AG04450 (cell line): ENCODE data around the gene RAB36. TPM values are rescaled to one million over a fixed set of nuclear protein-coding genes. Genes with fewer than 3 reads are reported as not detected.

Experiments used
- CTCF ChIA-PET: fragments of 300-600, 350-600 bp; formaldehyde crosslinking; extraction: SDS; loops from one replicate; lab custom pipeline; 2022; ENCODE audit warnings: antibody characterized with exemption, inconsistent platforms; lab: Charles Lee
- POLR2A ChIA-PET: fragments of 350-600 bp; formaldehyde crosslinking; extraction: SDS; loops from one replicate; lab custom pipeline; 2021; ENCODE audit warnings: antibody characterized with exemption, inconsistent platforms; lab: Yijun Ruan, JAX
- DNase-seq: peaks from one replicate; pipeline ENCODE4 v3.0.0-alpha.2; 2011; ENCODE audit warnings: low read depth, low spot score
- H3K27ac ChIP-seq: one replicate; pipeline ENCODE4 v1.5.1; 2012; ENCODE audit warnings: low read depth, low read length, control low read depth
- H3K27me3 ChIP-seq: one replicate; pipeline ENCODE4 v1.6.0; 2012; ENCODE audit warnings: low read length; ENCODE audit not compliant: control insufficient read depth, insufficient read depth
- H3K4me3 ChIP-seq: 2 replicates; pipeline ENCODE4 v1.5.1; 2011; ENCODE audit warnings: mild to moderate bottlenecking, low read depth, low read length, control low read depth
- H3K9me3 ChIP-seq: 2 replicates; pipeline ENCODE4 v1.5.1; 2012; ENCODE audit warnings: low read length; ENCODE audit not compliant: control insufficient read depth, insufficient read depth
- polyA plus RNA-seq: library from polyadenylated mRNA; depleted of rRNA; stranded (reverse); fragments of >200 nt; gene quantifications from 2 replicates; pipeline ENCODE4 v1.2.3, GENCODE V29; 2011
- TF ChIP-seq, protein P1 (sequence below): IDR thresholded peaks from 2 replicates; pipeline ENCODE4 v1.5.1; 2011; ENCODE audit warnings: low read depth, low read length, control low read depth, inconsistent platforms

RAB36 gene
- polyA plus RNA-seq, 1 experiment = 2.6 TPM

DNA sequence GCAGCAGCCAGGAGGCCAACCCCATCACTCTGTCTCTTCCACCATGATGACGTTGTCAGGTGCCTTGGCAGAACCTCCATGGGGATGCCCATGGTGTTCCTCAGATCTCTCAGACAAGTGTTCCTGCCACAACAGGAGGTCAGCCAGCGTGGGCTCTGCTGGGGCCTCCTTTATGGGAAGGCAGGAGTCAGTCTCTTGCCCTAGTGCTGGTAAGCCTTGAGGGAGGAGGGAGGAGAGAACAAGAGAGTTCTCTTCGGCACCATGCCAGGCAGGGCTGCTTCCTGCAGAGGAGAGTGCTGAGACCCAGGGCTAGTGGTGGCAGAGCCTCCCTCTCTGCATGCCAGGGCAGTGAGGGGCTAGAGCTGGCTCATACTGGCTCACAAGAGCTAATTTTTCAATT, 42.5 kb upstream of the RAB36 start:
- POLR2A ChIA-PET = no interaction called here

DNA sequence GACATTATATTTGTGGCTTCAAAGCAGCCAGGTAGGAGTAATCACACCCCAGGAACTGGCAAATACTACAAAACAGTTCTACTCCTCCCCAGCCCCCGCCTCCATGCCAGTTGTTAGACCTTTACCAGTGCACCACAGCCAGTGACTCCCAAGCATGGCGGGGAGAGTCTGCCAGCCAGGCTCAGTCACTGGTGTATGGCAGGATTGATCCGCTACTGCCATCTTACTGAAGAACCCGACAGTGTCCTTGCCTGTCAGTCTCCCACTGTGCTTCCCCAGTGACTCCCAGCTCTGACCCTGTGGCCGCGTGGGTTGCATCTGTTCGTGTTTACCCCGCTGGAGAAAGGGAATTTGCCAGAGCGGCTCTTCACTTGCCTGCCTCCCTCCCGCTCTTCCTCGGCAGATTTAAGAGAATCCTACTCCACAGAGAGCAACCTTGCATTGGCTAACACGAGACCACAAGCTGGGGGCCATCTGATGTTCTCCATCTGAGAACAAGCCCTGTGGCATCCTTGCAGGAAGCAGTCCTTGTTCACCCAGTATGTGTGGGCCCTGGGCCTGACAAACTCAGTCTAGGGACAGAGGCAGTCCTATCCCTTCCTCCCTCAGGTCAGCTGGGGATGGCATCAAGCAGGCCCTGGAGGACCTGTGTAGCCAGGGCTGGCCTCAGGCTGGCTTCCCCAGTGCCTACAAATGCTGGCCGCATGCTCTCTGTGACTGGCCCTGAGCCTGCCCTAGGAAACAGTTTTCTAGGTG, 41.9 kb upstream of the RAB36 start:
- Histone ChIP-seq H3K27ac (no peak overlapping the region), H3K4me3 (no peak overlapping the region), H3K9me3 (no peaks in the 10 kb centered on the region), H3K27me3 (peaks cover 10% of the 10 kb centered on the region)
- DNase-seq = no peak
- ChIA-PET CTCF (no interaction called here), POLR2A (no interaction called here)
- TF ChIP-seq, protein P1, sequence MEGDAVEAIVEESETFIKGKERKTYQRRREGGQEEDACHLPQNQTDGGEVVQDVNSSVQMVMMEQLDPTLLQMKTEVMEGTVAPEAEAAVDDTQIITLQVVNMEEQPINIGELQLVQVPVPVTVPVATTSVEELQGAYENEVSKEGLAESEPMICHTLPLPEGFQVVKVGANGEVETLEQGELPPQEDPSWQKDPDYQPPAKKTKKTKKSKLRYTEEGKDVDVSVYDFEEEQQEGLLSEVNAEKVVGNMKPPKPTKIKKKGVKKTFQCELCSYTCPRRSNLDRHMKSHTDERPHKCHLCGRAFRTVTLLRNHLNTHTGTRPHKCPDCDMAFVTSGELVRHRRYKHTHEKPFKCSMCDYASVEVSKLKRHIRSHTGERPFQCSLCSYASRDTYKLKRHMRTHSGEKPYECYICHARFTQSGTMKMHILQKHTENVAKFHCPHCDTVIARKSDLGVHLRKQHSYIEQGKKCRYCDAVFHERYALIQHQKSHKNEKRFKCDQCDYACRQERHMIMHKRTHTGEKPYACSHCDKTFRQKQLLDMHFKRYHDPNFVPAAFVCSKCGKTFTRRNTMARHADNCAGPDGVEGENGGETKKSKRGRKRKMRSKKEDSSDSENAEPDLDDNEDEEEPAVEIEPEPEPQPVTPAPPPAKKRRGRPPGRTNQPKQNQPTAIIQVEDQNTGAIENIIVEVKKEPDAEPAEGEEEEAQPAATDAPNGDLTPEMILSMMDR = no peak

More for the DNA sequence above, 42.5 kb upstream of the RAB36 start:
- TF ChIP-seq, protein P1 = no peak
- DNase-seq = no peak
- no peak overlapping the region for H3K4me3 ChIP-seq
- CTCF ChIA-PET = interaction anchor here (0.7 kb wide), 1 partner anchor 133 kb away, joined by 4 read pairs; no protein-coding TSS in a partner anchor
- H3K27ac ChIP-seq = no peak overlapping the region
- H3K27me3 ChIP-seq = peaks cover 10% of the 10 kb centered on the region
- no peaks in the 10 kb centered on the region for H3K9me3 ChIP-seq

DNA sequence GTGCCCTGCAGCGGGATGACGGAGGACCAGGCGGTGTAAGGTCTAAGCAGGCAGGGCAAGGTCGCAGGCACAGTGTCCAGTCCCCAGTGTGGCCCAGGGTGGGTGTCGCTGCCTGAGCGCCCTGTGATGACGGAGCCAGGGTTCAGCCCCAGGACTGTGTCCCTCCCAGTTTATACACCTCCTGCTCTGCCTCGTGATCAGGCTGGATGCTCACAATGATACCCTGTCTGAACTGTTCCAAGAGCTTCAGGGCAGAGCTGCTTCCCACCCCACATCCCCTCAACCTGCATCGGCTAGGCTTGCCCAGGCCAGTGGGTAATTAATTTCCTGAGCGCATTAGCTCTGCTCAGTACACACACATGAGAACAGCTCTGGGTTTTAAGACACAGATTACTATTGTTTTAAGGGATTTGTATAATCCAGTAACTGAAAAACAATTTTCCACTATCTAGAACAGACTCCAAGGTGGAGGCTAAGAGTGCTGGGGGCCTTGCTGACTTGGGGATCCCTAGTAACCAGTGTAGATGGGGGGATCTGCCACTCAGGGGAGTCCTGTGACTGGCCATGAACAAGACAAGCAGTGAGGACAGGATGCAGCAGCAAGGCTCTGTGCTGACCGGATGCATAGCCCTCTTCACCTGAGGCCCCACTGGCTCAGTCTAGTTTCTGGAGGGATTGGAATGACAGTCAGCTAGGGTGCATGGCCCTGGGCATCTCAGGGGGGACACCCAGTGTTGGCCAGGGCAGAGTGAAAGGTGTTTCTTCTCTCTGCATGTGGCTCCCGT, 40.9 kb upstream of the RAB36 start:
- peaks cover 9% of the 10 kb centered on the region for H3K27me3 ChIP-seq
- CTCF ChIA-PET = no interaction called here
- DNase-seq = no peak
- H3K4me3 ChIP-seq = no peak overlapping the region
- TF ChIP-seq, protein P1 = no peak
- H3K9me3 ChIP-seq = no peaks in the 10 kb centered on the region
- POLR2A ChIA-PET = no interaction called here
- no peak overlapping the region for H3K27ac ChIP-seq

DNA sequence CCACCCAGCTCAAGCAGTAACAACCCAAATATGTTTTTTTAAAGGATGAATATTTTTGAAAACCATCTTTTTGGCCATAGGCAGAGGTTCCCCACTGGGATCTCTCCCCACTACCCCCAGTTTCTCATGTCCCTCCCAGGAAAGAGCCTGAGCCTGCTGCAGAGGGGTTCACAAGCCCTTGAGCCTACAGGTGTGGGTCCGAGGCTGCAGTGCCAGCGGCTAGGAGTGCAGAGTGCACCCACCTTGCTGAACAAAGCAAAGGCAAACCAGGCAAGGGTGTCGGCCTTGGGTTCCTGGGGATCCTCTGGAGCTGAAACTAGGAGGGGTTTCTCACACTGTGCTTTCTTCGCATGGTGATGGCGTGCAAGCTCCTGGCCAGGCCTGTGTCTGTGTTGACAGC, 40.0 kb upstream of the RAB36 start:
- no peak overlapping the region for H3K4me3 ChIP-seq

More for the DNA sequence above, 40.0 kb upstream of the RAB36 start:
- H3K27me3 ChIP-seq = peaks cover 9% of the 10 kb centered on the region
- no peak overlapping the region for H3K27ac ChIP-seq
- TF ChIP-seq, protein P1 = no peak
- no peaks in the 10 kb centered on the region for H3K9me3 ChIP-seq
- CTCF ChIA-PET = no interaction called here
- no peak for DNase-seq
- POLR2A ChIA-PET = no interaction called here
